Activated naive CD4-positive, alpha-beta T cell treated with anti-CD3 and anti-CD28 coated beads, Interleukin-2, amount 50 U/mL, for 24 hours (primary cell): Measurements from ENCODE around the gene MAPRE2.

Experiments
- H3K27ac Mint-ChIP-seq: one replicate; pipeline ENCODE4 v1.8.0; 2021; ENCODE audit warnings: mild to moderate bottlenecking, mixed read lengths
- H3K27me3 Mint-ChIP-seq: one replicate; pipeline ENCODE4 v1.8.0; 2021; ENCODE audit warnings: mixed read lengths
- H3K36me3 Mint-ChIP-seq: one replicate; pipeline ENCODE4 v1.8.0; 2021; ENCODE audit warnings: mixed read lengths
- H3K4me1 Mint-ChIP-seq: one replicate; pipeline ENCODE4 v1.8.0; 2021; ENCODE audit warnings: mixed read lengths
- H3K4me3 Mint-ChIP-seq: one replicate; pipeline ENCODE4 v1.8.0; 2021; ENCODE audit warnings: mild to moderate bottlenecking, mixed read lengths
- H3K9me3 Mint-ChIP-seq: one replicate; pipeline ENCODE4 v1.8.0; 2021; ENCODE audit warnings: mixed read lengths

MAPRE2 gene

GRCh38 chr18:35026407-35027061, 14.7 kb upstream of the MAPRE2 start:
- Mint-ChIP-seq H3K36me3 (no peaks in the 10 kb centered on the region), H3K27ac (peak overlapping the region; percentile 89), H3K4me3 (peak overlapping the region; percentile 12), H3K9me3 (no peaks in the 10 kb centered on the region), H3K27me3 (no peaks in the 10 kb centered on the region), H3K4me1 (peaks cover 57% of the 10 kb centered on the region)

GRCh38 chr18:35027206-35027605, 14.0 kb upstream of the MAPRE2 start:
- H3K36me3 Mint-ChIP-seq: no peaks in the 10 kb centered on the region
- peak overlapping the region; percentile 89 for H3K27ac Mint-ChIP-seq
- no peaks in the 10 kb centered on the region for H3K27me3 Mint-ChIP-seq
- H3K4me1 Mint-ChIP-seq: peaks cover 63% of the 10 kb centered on the region
- H3K4me3 Mint-ChIP-seq: no peak overlapping the region
- no peaks in the 10 kb centered on the region for H3K9me3 Mint-ChIP-seq

DNA sequence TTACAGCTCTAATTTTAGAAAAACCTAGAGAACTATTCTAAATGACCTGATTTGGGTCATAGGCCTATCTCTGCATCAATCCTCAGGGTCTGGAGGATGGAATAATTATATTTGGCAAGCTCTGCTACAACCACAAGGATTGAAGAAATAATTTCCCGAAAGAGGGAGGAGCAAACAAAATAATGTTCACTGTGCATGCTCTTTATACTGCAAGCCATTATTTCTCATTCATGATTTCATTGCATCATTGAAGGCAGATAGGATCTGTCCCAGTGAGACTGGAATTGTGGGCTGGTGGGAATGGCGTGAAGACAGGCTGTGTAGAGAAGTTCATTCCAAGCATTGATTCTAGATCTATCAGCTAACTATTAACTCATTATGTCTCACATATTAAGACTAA, 12.7 kb upstream of the MAPRE2 start:
- Mint-ChIP-seq H3K9me3 (no peaks in the 10 kb centered on the region), H3K4me3 (no peak overlapping the region), H3K27ac (peak overlapping the region; percentile 99), H3K4me1 (peaks cover 72% of the 10 kb centered on the region), H3K36me3 (no peaks in the 10 kb centered on the region), H3K27me3 (no peaks in the 10 kb centered on the region)

GRCh38 chr18:35029103-35029502, 12.1 kb upstream of the MAPRE2 start:
- H3K27me3 Mint-ChIP-seq: no peaks in the 10 kb centered on the region
- peak overlapping the region; percentile 99 for H3K27ac Mint-ChIP-seq
- no peaks in the 10 kb centered on the region for H3K36me3 Mint-ChIP-seq
- no peaks in the 10 kb centered on the region for H3K9me3 Mint-ChIP-seq
- H3K4me1 Mint-ChIP-seq: peaks cover 72% of the 10 kb centered on the region
- peak overlapping the region; percentile 88 for H3K4me3 Mint-ChIP-seq

DNA sequence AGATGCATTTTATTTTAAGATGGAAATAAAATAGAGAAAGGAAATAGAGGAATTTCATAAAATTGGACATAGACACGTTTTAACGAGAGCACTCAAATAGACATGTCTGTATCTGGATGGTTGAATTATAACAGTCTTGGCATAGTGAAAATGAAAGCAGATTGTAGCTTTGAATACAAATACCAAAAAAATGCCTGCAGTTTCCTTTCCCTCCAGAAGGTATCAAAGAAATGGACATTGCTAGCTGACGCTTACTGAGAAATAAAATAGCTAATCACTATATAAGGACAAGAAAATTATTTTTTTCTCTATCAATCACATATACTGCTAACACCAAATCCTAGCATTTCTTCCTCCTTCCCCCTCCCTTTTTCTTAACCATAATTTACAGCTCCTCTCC, 11.4 kb upstream of the MAPRE2 start:
- peak overlapping the region; percentile 88 for H3K4me3 Mint-ChIP-seq
- no peaks in the 10 kb centered on the region for H3K36me3 Mint-ChIP-seq
- H3K9me3 Mint-ChIP-seq: no peaks in the 10 kb centered on the region
- H3K27ac Mint-ChIP-seq: peak overlapping the region; percentile 99
- no peaks in the 10 kb centered on the region for H3K27me3 Mint-ChIP-seq
- peaks cover 72% of the 10 kb centered on the region for H3K4me1 Mint-ChIP-seq

GRCh38 chr18:35030277-35030989, 10.8 kb upstream of the MAPRE2 start:
- H3K4me1 Mint-ChIP-seq: peaks cover 72% of the 10 kb centered on the region

DNA sequence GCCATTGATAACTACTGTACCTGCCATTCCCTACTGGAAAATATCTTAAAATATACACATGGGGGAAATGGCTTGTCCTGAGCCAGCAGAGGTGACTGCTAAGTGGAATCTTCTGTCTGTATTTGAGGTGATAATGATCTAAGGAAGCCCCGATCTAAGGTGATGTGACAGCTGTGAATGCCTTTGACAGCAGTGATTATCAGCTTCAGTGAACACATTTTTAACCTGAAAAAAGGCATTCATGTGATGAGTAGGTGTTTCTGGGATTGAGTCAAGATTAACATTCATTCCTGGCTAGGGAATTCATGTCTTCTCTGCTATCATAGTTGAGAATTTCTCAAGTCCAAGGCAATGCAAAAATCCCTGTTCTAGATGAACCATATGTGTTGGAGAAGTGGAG, 9.1 kb upstream of the MAPRE2 start:
- H3K27me3 Mint-ChIP-seq: no peaks in the 10 kb centered on the region
- peaks cover 64% of the 10 kb centered on the region for H3K4me1 Mint-ChIP-seq
- peak overlapping the region; percentile 34 for H3K4me3 Mint-ChIP-seq
- H3K9me3 Mint-ChIP-seq: no peaks in the 10 kb centered on the region
- H3K36me3 Mint-ChIP-seq: no peaks in the 10 kb centered on the region
- peak overlapping the region; percentile 14 for H3K27ac Mint-ChIP-seq

More at GRCh38 chr18:35030277-35030989, 10.8 kb upstream of the MAPRE2 start:
- peak overlapping the region; percentile 99 for H3K27ac Mint-ChIP-seq
- H3K9me3 Mint-ChIP-seq: no peaks in the 10 kb centered on the region
- H3K36me3 Mint-ChIP-seq: no peaks in the 10 kb centered on the region
- H3K4me3 Mint-ChIP-seq: peak overlapping the region; percentile 88
- no peaks in the 10 kb centered on the region for H3K27me3 Mint-ChIP-seq

DNA sequence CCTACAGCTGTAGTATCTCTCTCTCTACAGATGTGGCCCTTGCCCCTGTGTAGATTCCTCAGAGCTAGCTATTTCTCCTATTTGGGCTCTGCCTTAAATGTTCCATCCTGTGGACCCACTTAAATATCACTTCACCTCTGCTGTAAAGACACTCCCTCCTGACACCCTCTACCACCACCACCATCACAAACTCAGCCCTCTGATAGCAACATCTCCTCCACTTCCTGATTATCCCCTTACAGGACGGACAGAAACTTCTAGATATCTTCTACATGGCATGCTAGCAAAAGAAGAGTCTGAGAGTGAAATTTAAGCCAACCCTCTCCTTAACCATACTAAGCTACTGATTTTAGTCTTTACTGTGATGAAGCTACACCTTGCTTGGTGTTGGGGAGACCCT, 3.2 kb upstream of the MAPRE2 start:
- Mint-ChIP-seq H3K9me3 (no peaks in the 10 kb centered on the region), H3K36me3 (no peaks in the 10 kb centered on the region), H3K27me3 (no peaks in the 10 kb centered on the region), H3K4me1 (peaks cover 39% of the 10 kb centered on the region), H3K27ac (no peak overlapping the region), H3K4me3 (no peak overlapping the region)

- no peaks in the 10 kb centered on the region for H3K36me3 Mint-ChIP-seq
- peak overlapping the region; percentile 48 for H3K27ac Mint-ChIP-seq
Measured at GRCh38 chr18:35038881-35039491, 2.2 kb upstream of the MAPRE2 start.

GRCh38 chr18:35040638-35040987, 600 bp upstream of the MAPRE2 start:
- Mint-ChIP-seq H3K36me3 (no peaks in the 10 kb centered on the region), H3K4me3 (peak overlapping the region; percentile 97), H3K4me1 (peaks cover 62% of the 10 kb centered on the region), H3K27ac (peak overlapping the region; percentile 98), H3K9me3 (no peaks in the 10 kb centered on the region), H3K27me3 (no peaks in the 10 kb centered on the region)

More at GRCh38 chr18:35038881-35039491, 2.2 kb upstream of the MAPRE2 start:
- no peak overlapping the region for H3K4me3 Mint-ChIP-seq
- no peaks in the 10 kb centered on the region for H3K9me3 Mint-ChIP-seq
- H3K4me1 Mint-ChIP-seq: peaks cover 48% of the 10 kb centered on the region
- no peaks in the 10 kb centered on the region for H3K27me3 Mint-ChIP-seq

DNA sequence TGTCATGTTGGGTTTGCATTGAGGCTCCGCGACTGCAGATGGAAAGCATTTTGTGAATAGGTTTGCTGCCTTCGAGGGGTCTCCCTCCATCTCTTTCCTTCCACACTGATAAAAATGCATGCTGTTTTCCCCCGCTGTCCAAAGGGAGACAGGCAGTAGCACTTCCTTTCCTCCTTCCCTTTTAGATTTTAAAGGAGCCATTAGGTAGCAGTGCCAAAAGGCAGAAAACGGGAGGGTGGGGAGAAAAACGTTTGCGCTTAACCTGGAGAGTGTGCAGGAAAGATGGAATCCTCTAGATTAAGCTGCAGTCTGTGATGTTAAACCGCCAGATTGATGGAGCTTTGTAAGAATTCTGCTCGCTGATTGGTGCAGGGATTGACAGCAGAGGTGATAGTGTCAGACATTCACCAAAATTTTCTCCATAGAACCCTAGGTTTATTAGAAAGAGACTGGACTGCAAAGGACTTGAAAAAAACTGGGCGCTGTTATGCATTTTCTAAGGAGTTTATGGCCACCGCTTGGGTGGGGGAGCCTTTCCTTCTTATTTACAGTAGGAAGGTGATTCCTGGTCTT, 688 bp downstream of the MAPRE2 start:
- H3K4me3 Mint-ChIP-seq: peak overlapping the region; percentile 97
- H3K27me3 Mint-ChIP-seq: no peaks in the 10 kb centered on the region
- no peaks in the 10 kb centered on the region for H3K9me3 Mint-ChIP-seq
- H3K27ac Mint-ChIP-seq: peak overlapping the region; percentile 98
- H3K4me1 Mint-ChIP-seq: peaks cover 72% of the 10 kb centered on the region
- H3K36me3 Mint-ChIP-seq: no peaks in the 10 kb centered on the region

- Mint-ChIP-seq H3K27ac (peak overlapping the region; percentile 98), H3K4me3 (peak overlapping the region; percentile 97), H3K27me3 (no peaks in the 10 kb centered on the region)
Measured at GRCh38 chr18:35042389-35043071, 1.3 kb downstream of the MAPRE2 start.

GRCh38 chr18:35043207-35043606, 2.0 kb downstream of the MAPRE2 start:
- H3K4me3 Mint-ChIP-seq: peak overlapping the region; percentile 97
- H3K27ac Mint-ChIP-seq: peak overlapping the region; percentile 98
- H3K27me3 Mint-ChIP-seq: no peaks in the 10 kb centered on the region
- H3K9me3 Mint-ChIP-seq: no peaks in the 10 kb centered on the region
- H3K36me3 Mint-ChIP-seq: peaks cover 4% of the 10 kb centered on the region
- H3K4me1 Mint-ChIP-seq: peaks cover 79% of the 10 kb centered on the region

More at GRCh38 chr18:35042389-35043071, 1.3 kb downstream of the MAPRE2 start:
- Mint-ChIP-seq H3K36me3 (no peaks in the 10 kb centered on the region), H3K9me3 (no peaks in the 10 kb centered on the region), H3K4me1 (peaks cover 79% of the 10 kb centered on the region)

DNA sequence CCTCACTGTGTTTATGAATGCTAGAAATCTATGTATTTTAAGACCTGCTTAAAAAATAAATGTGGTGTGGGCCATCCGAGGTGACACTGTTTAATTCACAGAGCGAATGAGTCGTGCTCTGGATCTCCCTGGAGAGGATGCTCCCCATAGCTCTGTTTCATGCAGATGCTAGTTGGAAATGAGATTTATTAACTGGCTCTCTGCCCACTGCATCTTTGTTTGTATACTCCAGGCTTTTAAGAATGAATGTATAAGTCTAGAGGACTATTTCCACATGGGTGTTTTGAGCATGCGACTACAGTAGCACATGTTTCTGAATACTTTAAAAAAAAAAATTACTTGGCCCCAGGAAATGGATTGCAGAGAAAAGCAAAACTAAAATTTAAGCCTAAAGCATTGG, 3.9 kb downstream of the MAPRE2 start:
- no peaks in the 10 kb centered on the region for H3K9me3 Mint-ChIP-seq
- H3K4me1 Mint-ChIP-seq: peaks cover 76% of the 10 kb centered on the region
- peak overlapping the region; percentile 97 for H3K4me3 Mint-ChIP-seq
- no peaks in the 10 kb centered on the region for H3K27me3 Mint-ChIP-seq
- peaks cover 4% of the 10 kb centered on the region for H3K36me3 Mint-ChIP-seq
- peak overlapping the region; percentile 92 for H3K27ac Mint-ChIP-seq

DNA sequence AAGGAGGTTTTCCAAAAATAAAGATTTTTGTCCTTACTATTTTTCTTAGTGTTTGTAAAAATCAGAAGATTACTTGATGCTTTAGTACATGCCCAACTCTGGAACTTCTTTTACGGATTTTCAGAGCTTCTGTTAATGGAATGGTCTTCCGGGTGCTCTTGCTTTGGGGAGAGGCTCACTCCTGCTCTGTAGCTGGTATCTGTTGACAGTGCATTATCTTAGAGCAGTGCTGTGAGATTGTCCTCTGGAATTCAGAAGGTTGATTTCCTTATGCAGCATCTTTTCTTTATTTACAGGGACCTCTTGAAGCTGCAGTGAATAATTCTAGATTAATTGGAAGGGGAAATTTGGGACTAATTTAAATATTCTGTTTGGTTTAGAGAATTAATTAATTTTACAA, 4.6 kb downstream of the MAPRE2 start:
- Mint-ChIP-seq H3K27me3 (no peaks in the 10 kb centered on the region), H3K9me3 (no peaks in the 10 kb centered on the region), H3K27ac (peak overlapping the region; percentile 92), H3K4me1 (peaks cover 76% of the 10 kb centered on the region), H3K4me3 (peak overlapping the region; percentile 97), H3K36me3 (peaks cover 4% of the 10 kb centered on the region)
